Measurements from ENCODE around the gene PDK2.

DNA sequence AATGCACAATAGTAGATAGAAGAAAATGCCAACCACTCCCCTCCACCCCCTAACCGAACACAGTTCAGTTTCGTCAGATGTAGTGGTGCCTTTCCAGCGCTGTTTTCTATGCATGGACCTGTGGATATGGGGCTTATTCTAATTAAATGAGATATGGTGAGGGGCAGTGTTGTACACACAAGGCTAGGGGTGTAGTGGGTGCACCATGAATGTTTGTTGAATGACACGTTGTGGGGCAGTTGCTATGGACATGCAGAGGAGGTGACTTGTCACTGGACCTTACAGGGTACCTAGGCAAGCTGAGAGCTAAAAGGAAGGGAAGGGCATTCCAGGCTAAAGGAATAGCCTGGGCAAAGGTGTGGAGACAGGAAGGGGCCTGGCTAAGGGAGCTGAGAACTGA, 3.4 kb downstream of the PDK2 start:
- TF ChIP-seq POLR2A (IDR thresholded peaks at IDR 0.05) (no peak), CTCF (IDR thresholded peaks at IDR 0.05) (no peak), POLR2AphosphoS5 (IDR thresholded peaks at IDR 0.05) (no peak), EP300 (IDR thresholded peaks at IDR 0.05) (no peak)
